Subcutaneous abdominal adipose tissue (tissue), 5 donors: ENCODE results near the gene BDNF.
"Not testable (repeated sequence)": the region's sequence is repeated elsewhere in the genome, so short reads cannot be mapped to it uniquely, and the experiment has no call there.

Experiments
- H3K27ac ChIP-seq: one replicate; pipeline ENCODE4 v1.7.0; 2013; ENCODE audit warnings: low read depth, mild to moderate bottlenecking, inconsistent platforms, low read length, moderate library complexity
- H3K27me3 ChIP-seq, 5 donors: one replicate each; pipeline ENCODE4 v1.7.0; 2013; ENCODE audit warnings: low read length in 5 of 5, inconsistent platforms in 1 of 5; ENCODE audit not compliant: control insufficient read depth in 5 of 5, insufficient read depth in 4 of 5
- H3K36me3 ChIP-seq, 5 donors: one replicate each; pipeline ENCODE4 v1.7.0; 2013; ENCODE audit warnings: low read length in 5 of 5; ENCODE audit not compliant: control insufficient read depth in 5 of 5, insufficient read depth in 5 of 5
- H3K4me1 ChIP-seq, 5 donors: one replicate each; pipeline ENCODE4 v1.7.0; 2013; ENCODE audit warnings: low read length in 5 of 5, mild to moderate bottlenecking in 3 of 5, moderate library complexity in 1 of 5; ENCODE audit not compliant: control insufficient read depth in 5 of 5, insufficient read depth in 5 of 5
- H3K4me3 ChIP-seq, 5 donors: one replicate each; pipeline ENCODE4 v1.7.0; 2013; ENCODE audit warnings: low read length in 5 of 5, low read depth in 1 of 5
- H3K9ac ChIP-seq, 5 donors: one replicate each; pipeline ENCODE4 v1.7.0; 2013; ENCODE audit warnings: low read length in 5 of 5, mild to moderate bottlenecking in 4 of 5, moderate library complexity in 3 of 5
- H3K9me3 ChIP-seq, 5 donors: one replicate each; pipeline ENCODE4 v1.7.0; 2013; ENCODE audit warnings: low read length in 5 of 5; ENCODE audit not compliant: control insufficient read depth in 5 of 5
- donor health status: healthy.
- donor health status: healthy.
- donor health status: healthy.
- donor health status: healthy.
- donor health status: healthy.

BDNF gene

DNA sequence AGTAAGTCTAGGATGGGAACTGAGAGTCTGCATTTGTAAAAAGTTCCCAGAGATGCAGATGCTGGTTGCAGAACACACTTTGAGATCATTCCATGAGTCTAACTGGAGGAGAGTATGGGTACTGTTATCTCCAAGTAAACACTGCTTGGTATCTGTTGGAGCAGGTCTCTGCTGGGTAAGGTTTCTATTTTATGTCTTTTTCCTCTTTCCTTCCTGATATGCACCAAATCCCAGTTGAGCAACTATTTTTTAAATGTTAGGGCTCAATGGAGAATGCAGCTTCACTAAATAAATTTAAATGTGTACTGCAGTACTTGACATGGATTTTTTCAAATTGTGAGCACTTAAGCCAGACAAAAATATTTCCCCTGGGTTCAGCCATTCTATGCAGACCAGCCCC is 48.5 kb downstream of the BDNF start:
- H3K9ac ChIP-seq, result no peak overlapping the region
- H3K4me3 ChIP-seq, result no peak overlapping the region
- peaks cover 0 to 2% (median 0%) of the 10 kb centered on the region in 5 donors for H3K36me3 ChIP-seq
- H3K9me3 ChIP-seq, result no peaks in the 10 kb centered on the region
- no peaks in the 10 kb centered on the region for H3K4me1 ChIP-seq
- H3K27ac ChIP-seq, result no peak overlapping the region
- no peaks in the 10 kb centered on the region for H3K27me3 ChIP-seq

DNA sequence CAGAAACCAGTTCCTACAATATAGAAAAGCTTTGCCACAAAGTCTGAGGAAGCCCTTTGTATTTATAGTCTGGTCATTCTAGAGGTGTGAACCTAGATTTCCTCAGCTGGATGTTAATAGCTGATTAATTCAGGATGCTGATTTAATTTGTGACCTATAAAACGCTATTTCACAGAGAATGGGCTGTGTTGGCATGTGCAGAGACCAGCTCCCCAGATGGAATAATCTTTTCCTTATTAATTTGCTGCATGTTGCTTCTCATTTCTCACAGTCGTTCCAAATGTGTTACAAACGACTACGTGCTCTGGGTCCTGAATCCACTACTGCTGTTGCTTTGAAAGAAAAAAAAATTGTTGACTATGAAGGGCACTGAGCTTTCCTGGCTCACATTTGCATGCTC is 49.3 kb downstream of the BDNF start:
- Histone ChIP-seq H3K36me3 (peaks cover 0 to 2% (median 0%) of the 10 kb centered on the region in 5 donors), H3K27me3 (no peaks in the 10 kb centered on the region), H3K9ac (no peak overlapping the region), H3K9me3 (no peaks in the 10 kb centered on the region), H3K4me3 (no peak overlapping the region), H3K27ac (no peak overlapping the region), H3K4me1 (no peaks in the 10 kb centered on the region)

DNA sequence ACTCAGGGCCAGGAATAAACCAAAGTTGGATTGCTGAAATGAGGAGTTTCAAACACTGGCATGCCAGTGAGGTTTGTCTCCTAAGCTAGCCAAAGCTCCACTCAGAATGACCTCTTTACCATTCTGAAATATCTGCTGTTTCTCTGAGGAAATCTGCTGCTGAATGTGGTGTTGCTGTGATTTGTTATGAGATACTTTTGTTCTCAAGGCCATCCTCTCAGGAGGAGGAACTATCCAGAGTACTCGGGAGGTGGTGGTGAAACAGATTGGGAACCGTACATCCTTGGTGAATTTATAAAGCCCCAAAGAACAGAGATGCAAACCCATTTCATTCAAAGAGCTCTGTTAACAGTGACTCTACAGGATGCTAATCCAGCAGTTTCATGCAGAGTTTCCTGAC is 50.5 kb downstream of the BDNF start:
- no peaks in the 10 kb centered on the region for H3K9me3 ChIP-seq
- H3K36me3 ChIP-seq, result peaks cover 0 to 8% (median 0%) of the 10 kb centered on the region in 5 donors
- H3K27ac ChIP-seq, result no peak overlapping the region
- H3K4me3 ChIP-seq, result no peak overlapping the region
- no peak overlapping the region for H3K9ac ChIP-seq
- no peaks in the 10 kb centered on the region for H3K4me1 ChIP-seq
- H3K27me3 ChIP-seq, result no peaks in the 10 kb centered on the region

DNA sequence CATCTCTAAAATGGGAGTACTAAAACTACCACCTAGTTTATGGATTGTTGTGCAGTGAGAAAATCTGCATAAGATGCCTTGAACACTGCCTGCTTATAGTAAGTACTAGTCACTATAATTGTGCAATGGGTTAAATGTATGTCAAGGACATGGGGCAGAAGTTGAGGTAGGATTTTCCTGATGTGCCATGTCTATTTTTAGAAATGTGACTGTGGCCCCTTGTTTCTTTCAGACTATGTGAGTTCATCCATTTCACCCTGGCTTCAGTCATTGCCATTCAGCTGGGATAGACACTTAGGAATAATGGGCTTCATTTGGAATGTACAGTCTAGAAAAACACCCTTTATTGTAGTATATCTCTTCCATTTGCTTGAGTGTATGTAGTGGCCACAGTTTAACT is 51.4 kb downstream of the BDNF start:
- Histone ChIP-seq H3K27me3 (no peaks in the 10 kb centered on the region), H3K36me3 (peaks cover 0 to 8% (median 0%) of the 10 kb centered on the region in 5 donors), H3K4me3 (no peak overlapping the region), H3K4me1 (no peaks in the 10 kb centered on the region), H3K9ac (no peak overlapping the region), H3K27ac (no peak overlapping the region), H3K9me3 (no peaks in the 10 kb centered on the region)

DNA sequence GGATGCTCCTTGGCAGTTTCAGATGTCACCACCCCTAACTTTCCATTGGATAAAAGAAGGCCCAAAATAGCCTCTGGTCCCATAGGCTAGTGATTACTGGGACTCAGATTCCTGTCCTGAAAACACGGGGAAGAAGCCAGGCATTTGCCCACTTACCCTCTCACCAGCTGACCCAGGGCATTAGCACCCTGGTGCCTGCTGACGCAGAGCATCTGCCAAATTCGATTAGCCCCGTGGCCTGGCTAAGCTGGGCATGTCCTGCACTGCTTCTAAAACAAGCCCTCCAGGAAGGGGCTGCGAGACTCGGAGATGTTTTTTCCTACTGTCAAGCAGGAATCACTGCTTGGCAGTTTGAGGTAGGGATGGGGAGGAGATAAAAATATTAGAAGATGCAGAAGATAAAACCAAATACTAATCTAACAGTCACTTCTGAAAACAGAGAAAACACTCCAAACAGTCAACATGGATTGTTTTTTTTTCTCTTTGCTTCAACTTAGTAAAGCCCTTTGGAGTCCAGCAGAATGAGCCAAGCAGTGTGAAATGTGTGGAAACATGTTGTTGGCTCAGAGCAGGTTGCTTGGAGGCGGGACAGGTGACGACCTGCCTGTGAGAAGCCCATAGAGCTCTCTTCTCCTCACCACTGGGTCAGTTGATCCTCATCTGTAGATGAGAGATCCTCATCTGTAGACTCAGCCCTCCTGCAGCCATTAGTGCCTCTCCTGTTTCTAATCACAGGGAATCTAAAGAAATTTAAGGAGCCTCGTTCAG is 54.0 kb downstream of the BDNF start:
- Histone ChIP-seq H3K9ac (no peak overlapping the region), H3K36me3 (peaks cover 0 to 6% (median 0%) of the 10 kb centered on the region in 5 donors), H3K4me3 (no peak overlapping the region), H3K27ac (no peak overlapping the region), H3K4me1 (no peaks in the 10 kb centered on the region), H3K9me3 (no peaks in the 10 kb centered on the region), H3K27me3 (no peaks in the 10 kb centered on the region)

DNA sequence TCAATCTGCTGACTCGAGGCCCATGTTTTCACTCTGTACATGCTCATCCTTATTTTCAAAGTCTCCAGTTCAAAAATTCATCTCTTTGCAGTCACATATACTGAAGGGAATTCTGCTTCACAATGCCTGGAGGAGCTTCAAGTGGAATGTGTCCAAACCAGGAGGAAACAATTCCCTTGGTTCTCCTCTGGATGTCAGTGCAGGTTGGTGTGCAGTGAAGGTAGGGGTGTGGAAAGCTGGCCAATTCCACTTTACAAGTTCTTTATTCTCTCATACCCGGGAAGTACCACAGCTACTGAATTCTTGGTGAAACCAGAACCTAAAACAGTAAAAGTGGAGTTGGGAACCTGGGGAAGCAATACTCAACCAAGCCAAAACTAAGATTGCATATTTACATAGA is 57.3 kb downstream of the BDNF start:
- H3K9ac ChIP-seq, result no peak overlapping the region
- no peak overlapping the region for H3K27ac ChIP-seq
- peaks cover 0 to 6% (median 0%) of the 10 kb centered on the region in 5 donors for H3K36me3 ChIP-seq
- H3K9me3 ChIP-seq, result no peaks in the 10 kb centered on the region
- no peaks in the 10 kb centered on the region for H3K27me3 ChIP-seq
- H3K4me1 ChIP-seq, result peaks cover 0 to 4% (median 0%) of the 10 kb centered on the region in 5 donors
- no peak overlapping the region for H3K4me3 ChIP-seq

DNA sequence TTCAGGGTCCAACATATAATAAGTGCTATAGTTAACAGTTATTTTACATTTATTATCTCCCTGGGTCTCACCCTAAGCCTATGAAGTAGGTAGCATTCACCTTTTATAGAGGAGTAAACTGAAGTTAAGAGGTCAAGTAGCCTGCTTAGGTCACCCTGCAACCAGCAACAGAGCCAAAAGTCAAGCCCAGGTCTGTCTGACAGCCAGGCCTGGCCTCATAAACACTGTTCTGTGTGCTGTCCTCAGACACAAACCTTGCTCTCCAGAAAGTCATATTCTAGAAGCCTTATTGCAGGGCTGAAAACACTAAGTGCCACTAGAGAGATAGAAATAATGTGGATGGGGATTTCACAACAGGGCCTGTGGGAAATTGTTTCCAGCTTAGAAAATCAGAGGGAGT is 59.3 kb downstream of the BDNF start:
- Histone ChIP-seq H3K27me3 (no peaks in the 10 kb centered on the region), H3K4me1 (peaks cover 0 to 4% (median 0%) of the 10 kb centered on the region in 5 donors), H3K9ac (no peak overlapping the region), H3K9me3 (peaks cover 0 to 4% (median 0%) of the 10 kb centered on the region in 5 donors), H3K27ac (no peak overlapping the region), H3K4me3 (no peak overlapping the region), H3K36me3 (peaks cover 0 to 6% (median 0%) of the 10 kb centered on the region in 5 donors)

DNA sequence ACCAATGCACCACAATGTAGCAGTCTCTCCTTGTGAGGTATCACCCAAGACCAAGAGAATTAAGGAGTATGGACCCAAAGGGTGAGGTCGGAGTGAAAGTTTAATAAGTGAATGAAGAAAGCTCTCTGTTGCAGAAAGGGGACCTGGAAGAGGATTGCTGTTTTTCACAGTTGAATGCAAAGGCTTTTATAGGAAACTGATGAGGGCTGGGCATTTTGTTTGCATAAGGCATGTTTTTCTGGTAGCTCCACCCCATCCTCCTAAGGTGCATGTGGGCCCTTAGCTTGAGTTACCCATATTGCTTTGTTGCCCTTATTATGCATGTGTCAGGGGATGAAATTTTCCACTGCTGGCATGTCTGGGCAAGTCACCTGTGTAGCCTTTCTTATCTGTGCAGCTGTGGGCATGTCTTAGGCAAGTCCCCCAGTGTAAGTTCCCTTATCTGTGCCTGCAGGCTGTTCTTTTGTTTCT is 64.7 kb downstream of the BDNF start:
- H3K9me3 ChIP-seq, result peaks cover 2 to 14% (median 8%) of the 10 kb centered on the region in 5 donors
- H3K27ac ChIP-seq, result no peak overlapping the region

DNA sequence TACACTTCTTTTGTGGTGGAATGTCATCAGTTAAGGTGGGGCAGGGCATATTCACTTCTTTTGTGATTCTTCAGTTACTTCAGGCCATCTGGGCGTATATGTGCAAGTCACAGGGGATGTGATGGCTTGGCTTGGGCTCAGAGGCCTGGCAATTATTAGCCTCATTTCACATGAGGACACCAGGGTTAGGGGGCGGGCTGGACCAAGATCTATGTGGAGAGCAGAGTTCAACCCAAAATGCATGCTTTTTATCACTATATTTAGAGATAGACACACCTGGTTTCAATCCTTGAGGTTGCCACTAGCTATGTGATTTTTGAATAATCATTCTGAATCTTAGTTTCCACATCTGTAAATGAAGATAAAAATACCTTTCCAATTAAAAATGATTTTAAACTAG is 65.5 kb downstream of the BDNF start:
- H3K27ac ChIP-seq, H3K27me3 ChIP-seq, H3K4me1 ChIP-seq, H3K4me3 ChIP-seq, H3K9ac ChIP-seq, H3K36me3 ChIP-seq: not testable (repeated sequence)
- peaks cover 2 to 14% (median 8%) of the 10 kb centered on the region in 5 donors for H3K9me3 ChIP-seq

More for the DNA sequence above, 64.7 kb downstream of the BDNF start:
- H3K4me1 ChIP-seq, result no peaks in the 10 kb centered on the region
- no peak overlapping the region for H3K9ac ChIP-seq
- no peaks in the 10 kb centered on the region for H3K27me3 ChIP-seq
- no peak overlapping the region for H3K4me3 ChIP-seq
- H3K36me3 ChIP-seq, result no peaks in the 10 kb centered on the region

DNA sequence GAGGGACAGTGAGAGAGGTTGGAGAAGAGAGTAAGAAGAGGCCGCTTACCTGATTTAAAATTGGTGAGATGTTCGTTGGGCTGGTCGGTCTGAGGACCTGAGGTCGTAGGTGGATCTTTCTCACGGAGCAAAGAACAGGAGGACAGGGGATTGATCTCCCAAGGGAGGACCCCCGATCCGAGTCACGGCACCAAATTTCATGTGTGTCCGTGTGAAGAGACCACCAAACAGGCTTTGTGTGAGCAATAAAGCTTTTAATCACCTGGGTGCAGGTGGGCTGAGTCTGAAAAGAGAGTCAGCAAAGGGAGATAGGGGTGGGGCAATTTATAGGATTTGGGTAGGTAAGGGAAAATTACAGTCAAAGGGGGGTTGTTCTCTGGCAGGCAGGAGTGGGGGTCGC is 66.0 kb downstream of the BDNF start:
- not testable (repeated sequence) for H3K27me3 ChIP-seq, H3K36me3 ChIP-seq, H3K27ac ChIP-seq, H3K4me1 ChIP-seq, H3K4me3 ChIP-seq, H3K9ac ChIP-seq
- peaks cover 2 to 14% (median 8%) of the 10 kb centered on the region in 5 donors for H3K9me3 ChIP-seq
